Measurements from ENCODE around the gene KLHL22. TPM values are rescaled to one million over a fixed set of nuclear protein-coding genes. Genes with fewer than 3 reads are reported as not detected.

The KLHL22 gene
- total RNA-seq, 2 experiments from 2014 or later: 24.1 to 27.7 TPM

- ATAC-seq (ENCODE audit: poor library complexity) (peak; percentile 73), DNase-seq (peak; percentile 64 to 95 (median 77))
- CTCF ChIA-PET: interaction anchor here (1.2 to 2.3 kb wide), 2 partner anchors 11 to 27 kb away, joined by 5 to 7 read pairs; no protein-coding TSS in a partner anchor
- intact Hi-C loops (cut with DNase I, micrococcal nuclease): loop anchor here (1.0 to 2.0 kb wide), 2 partner anchors 27 to 67 kb away; no protein-coding TSS in a partner anchor
- peaks cover 17% of the 10 kb centered on the region for H3K4me1 Mint-ChIP-seq (ENCODE audit: low read depth)
- H3K36me3 ChIP-seq (ENCODE audit: insufficient read depth, low read length): no peaks in the 10 kb centered on the region
- peak overlapping the region; percentile 86 for H3K4me3 Mint-ChIP-seq
- H3K27me3 Mint-ChIP-seq: peaks cover 39% of the 10 kb centered on the region
- H3K9me3 Mint-ChIP-seq: no peaks in the 10 kb centered on the region
- POLR2A ChIA-PET: interaction anchor here (0.6 to 6.7 kb wide), 8 partner anchors 11 to 128 kb away, joined by 3 to 67 read pairs (median 5); partner anchors contain the start of genes KLHL22 and MED15
- H3K27ac ChIP-seq (ENCODE audit: low read depth in 1 of 2, low read length in 2 of 2): no peak overlapping the region
- H3K4me1 ChIP-seq (ENCODE audit: insufficient read depth, low read length): peaks cover 44% of the 10 kb centered on the region
- H3K27me3 ChIP-seq (ENCODE audit: control insufficient read depth in 1 of 2, insufficient read depth in 2 of 2, low read length in 2 of 2): peaks cover 23 to 26% of the 10 kb centered on the region in 2 experiments
- peak overlapping the region; percentile 53 for H3K27ac Mint-ChIP-seq
- H3K9me3 ChIP-seq (ENCODE audit: control insufficient read depth in 1 of 2, insufficient read depth in 1 of 2, low read length in 2 of 2): peaks cover 0 to 13% of the 10 kb centered on the region in 2 experiments
- H3K36me3 Mint-ChIP-seq (ENCODE audit: low read depth): no peaks in the 10 kb centered on the region
- no peak for TF ChIP-seq CTCF (IDR thresholded peaks at IDR 0.05)
- H3K4me3 ChIP-seq (ENCODE audit: low read length): peak overlapping the region; percentile 78
These were observed 66.1 kb downstream of the KLHL22 start for GRCh38 chr22:20429254-20430100.

- ChIA-PET POLR2A (interaction anchor here (0.6 to 6.7 kb wide), 8 partner anchors 10 to 129 kb away, joined by 3 to 67 read pairs (median 5); partner anchors contain the start of genes KLHL22 and MED15), CTCF (interaction anchor here (1.2 to 2.3 kb wide), 2 partner anchors 10 to 28 kb away, joined by 5 to 7 read pairs; no protein-coding TSS in a partner anchor)
- Mint-ChIP-seq H3K36me3 (ENCODE audit: low read depth) (no peaks in the 10 kb centered on the region), H3K27me3 (peaks cover 35% of the 10 kb centered on the region), H3K4me1 (ENCODE audit: low read depth) (peaks cover 14% of the 10 kb centered on the region), H3K9me3 (no peaks in the 10 kb centered on the region), H3K27ac (peak overlapping the region; percentile 53), H3K4me3 (peak overlapping the region; percentile 86)
- DNase-seq (no peak), ATAC-seq (ENCODE audit: poor library complexity) (no peak)
- peaks cover 21 to 23% of the 10 kb centered on the region in 2 experiments for H3K27me3 ChIP-seq (ENCODE audit: control insufficient read depth in 1 of 2, insufficient read depth in 2 of 2, low read length in 2 of 2)
- peak overlapping the region; percentile 78 for H3K4me3 ChIP-seq (ENCODE audit: low read length)
- TF ChIP-seq CTCF (IDR thresholded peaks at IDR 0.05): no peak
- intact Hi-C loops (cut with DNase I, micrococcal nuclease): loop anchor here in 1 of 2 experiments (2.0 kb wide), 1 partner anchor 68 kb away; no protein-coding TSS in a partner anchor
- H3K4me1 ChIP-seq (ENCODE audit: insufficient read depth, low read length): peaks cover 44% of the 10 kb centered on the region
- no peaks in the 10 kb centered on the region for H3K36me3 ChIP-seq (ENCODE audit: insufficient read depth, low read length)
- H3K9me3 ChIP-seq (ENCODE audit: control insufficient read depth in 1 of 2, insufficient read depth in 1 of 2, low read length in 2 of 2): peaks cover 0 to 13% of the 10 kb centered on the region in 2 experiments
- no peak overlapping the region for H3K27ac ChIP-seq (ENCODE audit: low read depth in 1 of 2, low read length in 2 of 2)
These were observed 66.9 kb downstream of the KLHL22 start for GRCh38 chr22:20428496-20429253.

- Mint-ChIP-seq H3K9me3 (no peaks in the 10 kb centered on the region), H3K4me3 (peak overlapping the region; percentile 86), H3K4me1 (ENCODE audit: low read depth) (peaks cover 18% of the 10 kb centered on the region), H3K36me3 (ENCODE audit: low read depth) (no peaks in the 10 kb centered on the region), H3K27me3 (peaks cover 32% of the 10 kb centered on the region), H3K27ac (no peak overlapping the region)
- ChIA-PET POLR2A (interaction anchor here (6.7 kb wide), 1 partner anchor 36 kb away, joined by 67 read pairs; no protein-coding TSS in a partner anchor), CTCF (interaction anchor here (2.3 kb wide), 1 partner anchor 10 kb away, joined by 7 read pairs; no protein-coding TSS in a partner anchor)
- TF ChIP-seq CTCF (IDR thresholded peaks at IDR 0.05): no peak
- no peak for DNase-seq
- ATAC-seq (ENCODE audit: poor library complexity): no peak
- intact Hi-C loops (cut with DNase I, micrococcal nuclease): loop anchor here in 1 of 2 experiments (2.0 kb wide), 1 partner anchor 69 kb away; no protein-coding TSS in a partner anchor
- Histone ChIP-seq H3K36me3 (ENCODE audit: insufficient read depth, low read length) (no peaks in the 10 kb centered on the region), H3K9me3 (ENCODE audit: control insufficient read depth in 1 of 2, insufficient read depth in 1 of 2, low read length in 2 of 2) (peaks cover 0 to 13% of the 10 kb centered on the region in 2 experiments), H3K27me3 (ENCODE audit: control insufficient read depth in 1 of 2, insufficient read depth in 2 of 2, low read length in 2 of 2) (peaks cover 21 to 23% of the 10 kb centered on the region in 2 experiments), H3K27ac (ENCODE audit: low read depth in 1 of 2, low read length in 2 of 2) (no peak overlapping the region), H3K4me3 (ENCODE audit: low read length) (no peak overlapping the region), H3K4me1 (ENCODE audit: insufficient read depth, low read length) (peaks cover 44% of the 10 kb centered on the region)
These were observed 67.6 kb downstream of the KLHL22 start for GRCh38 chr22:20427945-20428417.
